GM23248 (cell line): Measurements from ENCODE around the gene RNF32. TPM values are rescaled to one million over a fixed set of nuclear protein-coding genes. Genes with fewer than 3 reads are reported as not detected.

Experiments
- DNase-seq: peaks from one replicate; pipeline ENCODE4 v3.0.0-alpha.2; 2015
- H2AFZ ChIP-seq: fragments of 200-600 bp; sonication (generic); 2 replicates; pipeline ENCODE4 v1.6.1; 2016; ENCODE audit warnings: antibody characterized with exemption
- H3F3A ChIP-seq: fragments of 200-600 bp; sonication (generic); 2 replicates; pipeline ENCODE4 v1.6.1; 2016; ENCODE audit warnings: mild to moderate bottlenecking, antibody characterized with exemption, mixed run types; ENCODE audit not compliant: insufficient read depth
- H3K27ac ChIP-seq: fragments of 200-600 bp; sonication (generic); 2 replicates; pipeline ENCODE4 v1.5.1; 2016; ENCODE audit warnings: mild to moderate bottlenecking
- H3K27me3 ChIP-seq: fragments of 200-600 bp; sonication (generic); replicated peaks from 2 replicates; pipeline ENCODE4 v1.6.1; 2016; ENCODE audit warnings: mild to moderate bottlenecking; ENCODE audit not compliant: insufficient read depth
- H3K36me3 ChIP-seq: fragments of 200-600 bp; sonication (generic); 2 replicates; pipeline ENCODE4 v1.6.1; 2016; ENCODE audit warnings: low read depth, mild to moderate bottlenecking
- H3K4me1 ChIP-seq: fragments of 200-600 bp; sonication (generic); 2 replicates; pipeline ENCODE4 v1.6.1; 2016; ENCODE audit warnings: mild to moderate bottlenecking; ENCODE audit not compliant: insufficient read depth
- H3K4me2 ChIP-seq: fragments of 200-600 bp; sonication (generic); one replicate; pipeline ENCODE4 v1.6.1; 2016; ENCODE audit warnings: mild to moderate bottlenecking; ENCODE audit not compliant: unreplicated experiment
- H3K4me3 ChIP-seq: fragments of 200-600 bp; sonication (generic); 2 replicates; pipeline ENCODE4 v1.5.1; 2016; ENCODE audit warnings: mild to moderate bottlenecking
- H3K79me2 ChIP-seq: fragments of 200-600 bp; sonication (generic); 2 replicates; pipeline ENCODE4 v1.6.1; 2016; ENCODE audit warnings: mild to moderate bottlenecking; ENCODE audit not compliant: insufficient read depth
- H3K9ac ChIP-seq: fragments of 200-600 bp; sonication (generic); 2 replicates; pipeline ENCODE4 v1.6.1; 2016; ENCODE audit warnings: mild to moderate bottlenecking
- H3K9me2 ChIP-seq: fragments of 200-600 bp; sonication (generic); 2 replicates; pipeline ENCODE4 v1.6.1; 2016; ENCODE audit warnings: mixed run types, mild to moderate bottlenecking, moderate library complexity; ENCODE audit not compliant: insufficient read depth
- H3K9me3 ChIP-seq: fragments of 200-600 bp; sonication (generic); one replicate; pipeline ENCODE4 v1.6.1; 2017; ENCODE audit warnings: low read depth
- H4K20me1 ChIP-seq: fragments of 200-600 bp; sonication (generic); 2 replicates; pipeline ENCODE4 v1.6.0; 2016; ENCODE audit not compliant: insufficient read depth
- EZH2 ChIP-seq: fragments of 200-600 bp; sonication (generic); IDR thresholded peaks from 2 replicates; pipeline ENCODE4 v1.6.1; 2018; ENCODE audit warnings: antibody characterized with exemption, mild to moderate bottlenecking; ENCODE audit not compliant: insufficient read depth, poor library complexity, severe bottlenecking
- EZH2phosphoT487 ChIP-seq: fragments of 200-600 bp; sonication (generic); IDR thresholded peaks from 2 replicates; pipeline ENCODE4 v1.6.1; 2018; ENCODE audit warnings: antibody characterized with exemption, moderate library complexity, mild to moderate bottlenecking, low read depth; ENCODE audit not compliant: insufficient read depth
- WGBS, 2 experiments: methylation state at CpG; one replicate each; pipeline ENCODE4 v1.1.6; 2015 to 2017; ENCODE audit warnings: low lambda C conversion rate in 2 of 2, low coverage in 1 of 2; ENCODE audit errors: missing lambda C conversion rate in 2 of 2; 5-methylcytosine and 5-hydroxymethylcytosine counted together
- in situ Hi-C: fragments of 300-500 bp; cut with MboI; formaldehyde crosslinking; loops from 2 replicates; pipeline ENCODE4 v1.15.0; 2020
- polyA plus RNA-seq: library from polyadenylated mRNA; unstranded; fragments of >200 nt; fragmentation: Nextera tagmentation; extraction: Ambion mirVana; gene quantifications from 2 replicates; pipeline ENCODE4 v1.2.1, GENCODE V29; 2016
- total RNA-seq: library from RNA; depleted of rRNA; stranded (reverse); fragments of >200 nt; shearing (Covaris generic); gene quantifications from 2 replicates; pipeline ENCODE4 v1.2.3, GENCODE V29; 2014

Gene RNF32
- total and polyA plus RNA-seq, 2 experiments from 2014 or later, result 1.1 to 2.4 TPM

- DNase-seq, result no peak
- in situ Hi-C loops, result no loop called here
Measured at GRCh38 chr7:156666368-156667109, 26.0 kb downstream of the RNF32 start.

DNA sequence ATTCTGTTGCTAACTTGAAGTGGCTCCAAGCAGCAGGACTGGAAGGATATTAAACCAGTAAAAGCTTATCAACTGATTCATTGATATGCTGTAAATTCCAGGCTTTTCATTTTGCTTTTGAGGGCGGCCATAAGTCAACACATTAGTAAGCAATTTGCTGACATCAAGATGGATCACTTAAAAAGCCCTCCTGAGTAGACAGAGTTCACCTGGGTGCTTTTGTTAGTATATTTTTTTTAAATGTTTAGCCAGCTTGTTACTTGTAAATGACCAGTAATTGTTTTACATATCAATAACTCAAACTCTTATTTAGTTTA, 26.5 kb downstream of the RNF32 start:
- in situ Hi-C loops, result no loop called here
- H3K9me2 ChIP-seq, result no peaks in the 10 kb centered on the region

More at GRCh38 chr7:156666368-156667109, 26.0 kb downstream of the RNF32 start:
- no peak overlapping the region for H3K27ac ChIP-seq
- H3F3A ChIP-seq, result no peaks in the 10 kb centered on the region
- H3K4me1 ChIP-seq, result no peaks in the 10 kb centered on the region
- no peak overlapping the region for H2AFZ ChIP-seq
- WGBS, 2 experiments, result 34 to 35% methylated on average over 8 of the region's 8 CpGs
- H3K4me2 ChIP-seq, result no peak overlapping the region
- H3K36me3 ChIP-seq, result no peaks in the 10 kb centered on the region; the same call in 1 of the 2 replicates
- H3K9ac ChIP-seq, result no peak overlapping the region
- no peaks in the 10 kb centered on the region for H3K9me2 ChIP-seq
- H3K27me3 ChIP-seq, result no peaks in the 10 kb centered on the region
- no peaks in the 10 kb centered on the region for H3K79me2 ChIP-seq
- H3K4me3 ChIP-seq, result no peak overlapping the region
- H3K9me3 ChIP-seq, result no peaks in the 10 kb centered on the region
- no peaks in the 10 kb centered on the region for H4K20me1 ChIP-seq
- TF ChIP-seq EZH2 (no peak), EZH2phosphoT487 (no peak)

GRCh38 chr7:156668130-156668741, 27.7 kb downstream of the RNF32 start:
- H3K79me2 ChIP-seq, result no peaks in the 10 kb centered on the region
- peak; percentile 10 for DNase-seq
- TF ChIP-seq EZH2, result no peak
- no peak for TF ChIP-seq EZH2phosphoT487
- H4K20me1 ChIP-seq, result no peaks in the 10 kb centered on the region
- H2AFZ ChIP-seq, result no peak overlapping the region
- H3F3A ChIP-seq, result no peaks in the 10 kb centered on the region
- H3K27me3 ChIP-seq, result no peaks in the 10 kb centered on the region
- no peaks in the 10 kb centered on the region for H3K9me2 ChIP-seq
- in situ Hi-C loops, result no loop called here
- no peak overlapping the region for H3K9ac ChIP-seq
- no peaks in the 10 kb centered on the region for H3K4me1 ChIP-seq
- no peaks in the 10 kb centered on the region for H3K9me3 ChIP-seq
- H3K27ac ChIP-seq, result no peak overlapping the region
- H3K4me3 ChIP-seq, result no peak overlapping the region
- no peak overlapping the region for H3K4me2 ChIP-seq
- 96% methylated on average over 13 of the region's 13 CpGs for WGBS, 2 experiments
- no peaks in the 10 kb centered on the region; the same call in 1 of the 2 replicates for H3K36me3 ChIP-seq

More for the DNA sequence above, 26.5 kb downstream of the RNF32 start:
- H4K20me1 ChIP-seq, result no peaks in the 10 kb centered on the region
- no peaks in the 10 kb centered on the region for H3K27me3 ChIP-seq
- TF ChIP-seq EZH2, result no peak
- TF ChIP-seq EZH2phosphoT487, result no peak
- 71 to 72% methylated on average over 1 of the region's 1 CpG for WGBS, 2 experiments
- no peak overlapping the region for H2AFZ ChIP-seq
- no peak for DNase-seq
- no peaks in the 10 kb centered on the region for H3F3A ChIP-seq
- no peaks in the 10 kb centered on the region for H3K9me3 ChIP-seq
- H3K27ac ChIP-seq, result no peak overlapping the region
- no peak overlapping the region for H3K4me3 ChIP-seq
- no peak overlapping the region for H3K9ac ChIP-seq
- no peak overlapping the region for H3K4me2 ChIP-seq
- no peaks in the 10 kb centered on the region for H3K79me2 ChIP-seq
- no peaks in the 10 kb centered on the region for H3K4me1 ChIP-seq
- no peaks in the 10 kb centered on the region; the same call in 1 of the 2 replicates for H3K36me3 ChIP-seq

DNA sequence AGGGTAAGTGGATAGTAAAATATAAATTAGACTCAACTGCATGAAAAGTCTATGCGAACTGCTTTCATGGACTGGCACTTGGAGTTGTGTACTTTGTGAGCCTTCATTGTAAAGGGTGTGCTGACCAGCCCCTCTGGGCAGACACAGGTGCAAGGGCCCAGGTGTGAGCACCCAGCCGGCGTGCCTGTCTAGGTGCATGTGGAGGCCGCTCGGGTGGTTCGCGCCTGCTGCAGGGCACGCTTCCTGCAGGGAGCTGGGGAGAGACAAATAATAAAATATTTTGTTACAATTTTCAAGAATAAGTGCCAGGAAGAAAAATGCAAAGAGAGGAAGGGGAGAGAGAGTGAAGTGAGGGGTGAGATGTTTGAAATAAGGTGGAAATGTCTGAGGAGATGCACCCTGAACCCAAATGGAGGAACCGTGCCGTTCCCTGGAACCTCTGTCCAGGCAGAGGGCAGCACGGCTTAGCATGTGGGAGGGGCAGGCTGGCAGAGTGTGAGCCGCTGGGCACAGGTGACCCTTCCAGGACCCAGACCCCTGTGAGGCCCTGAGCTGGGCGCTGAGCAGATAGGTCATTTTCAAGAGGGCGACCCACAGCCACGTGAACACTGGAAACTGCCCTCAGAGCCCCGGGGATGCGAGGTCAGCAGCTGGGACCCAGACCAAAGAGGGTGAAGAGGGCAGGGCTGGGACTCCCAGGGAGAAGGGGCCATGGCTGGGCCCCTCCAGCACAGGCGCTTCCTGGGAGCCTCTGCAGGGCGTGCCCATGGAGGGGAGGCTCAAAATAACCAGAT, 28.7 kb downstream of the RNF32 start:
- Histone ChIP-seq H3K27me3 (no peaks in the 10 kb centered on the region), H3K4me1 (no peaks in the 10 kb centered on the region), H3K9me3 (no peaks in the 10 kb centered on the region), H3K27ac (no peak overlapping the region), H3K9ac (no peak overlapping the region), H3K79me2 (no peaks in the 10 kb centered on the region), H2AFZ (no peak overlapping the region), H3K4me2 (no peak overlapping the region), H3K36me3 (no peaks in the 10 kb centered on the region; the same call in 1 of the 2 replicates), H3K9me2 (no peaks in the 10 kb centered on the region), H3K4me3 (no peak overlapping the region), H3F3A (no peaks in the 10 kb centered on the region), H4K20me1 (no peaks in the 10 kb centered on the region)
- in situ Hi-C loops, result no loop called here
- no peak for TF ChIP-seq EZH2
- no peak for TF ChIP-seq EZH2phosphoT487
- DNase-seq, result no peak
- WGBS, 2 experiments, result 92 to 96% methylated on average over 19 of the region's 19 CpGs
